ENCODE measurements around the gene ERCC1. TPM values are rescaled to one million over a fixed set of nuclear protein-coding genes. Genes with fewer than 3 reads are reported as not detected.

Gene ERCC1
- total RNA-seq, 3 donors from 2014 or later (not counting 1 experiment from before 2014, with no cell fraction given): 46.8 to 55.2 (median 48.2) TPM

DNA sequence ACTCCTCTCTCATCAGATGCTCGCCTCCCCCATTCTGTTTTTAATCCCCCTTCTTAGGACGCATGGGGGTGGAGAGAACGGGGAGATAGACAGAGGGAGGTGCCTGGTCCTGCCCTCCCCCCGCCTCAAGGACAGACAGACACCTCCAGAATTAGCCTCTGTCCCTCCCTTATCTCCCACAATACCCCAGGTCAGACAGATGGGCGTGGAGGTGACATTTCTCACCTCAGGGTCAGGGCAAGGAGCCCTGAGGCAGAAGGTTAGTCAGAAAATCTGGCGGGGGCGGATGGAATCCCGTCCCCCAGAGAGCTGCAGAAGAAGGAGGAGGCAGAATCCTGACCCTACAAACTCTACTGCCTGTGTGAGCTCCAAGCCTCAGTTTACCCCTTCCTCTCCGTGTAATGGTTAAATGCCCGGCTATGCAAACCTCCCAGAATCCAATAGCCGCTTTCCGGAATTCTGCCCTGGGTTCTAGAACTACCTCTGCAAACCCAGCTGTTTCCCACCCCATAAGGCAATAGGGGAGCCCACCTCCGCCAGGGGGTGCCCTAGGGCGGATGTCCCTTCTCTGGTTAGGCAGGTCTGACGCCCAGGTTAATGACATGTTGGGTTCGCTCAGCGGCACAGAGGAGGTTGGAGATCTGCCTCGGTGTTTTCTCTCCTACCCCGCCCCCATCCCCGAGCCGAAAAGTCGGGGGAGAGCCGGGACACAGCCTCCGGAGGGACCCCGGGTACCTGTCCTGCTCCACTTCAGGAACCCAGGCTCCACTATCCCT is 19.7 kb downstream of the ERCC1 start:
- Histone ChIP-seq H3K4me1 (ENCODE audit: control insufficient read depth, insufficient read depth, low read length) (peaks cover 35% of the 10 kb centered on the region), H3K9me3 (ENCODE audit: control insufficient read depth, insufficient read depth, low read length) (no peaks in the 10 kb centered on the region), H3K36me3 (ENCODE audit: control insufficient read depth, insufficient read depth, low read length) (no peaks in the 10 kb centered on the region), H3K27ac (ENCODE audit: low read length) (no peak overlapping the region), H3K27me3 (ENCODE audit: control insufficient read depth, insufficient read depth, low read length) (peaks cover 25% of the 10 kb centered on the region), H3K4me3 (ENCODE audit: low read length) (no peak overlapping the region)
- whole genome bisulfite sequencing (ENCODE audit: insufficient coverage): 24% methylated on average over 24 of the region's 25 CpGs
- intact Hi-C loops (cut with micrococcal nuclease): loop anchor here (2.0 to 10.0 kb wide), 2 partner anchors 75 to 241 kb away; no protein-coding TSS in a partner anchor
- TF ChIP-seq, protein P1, sequence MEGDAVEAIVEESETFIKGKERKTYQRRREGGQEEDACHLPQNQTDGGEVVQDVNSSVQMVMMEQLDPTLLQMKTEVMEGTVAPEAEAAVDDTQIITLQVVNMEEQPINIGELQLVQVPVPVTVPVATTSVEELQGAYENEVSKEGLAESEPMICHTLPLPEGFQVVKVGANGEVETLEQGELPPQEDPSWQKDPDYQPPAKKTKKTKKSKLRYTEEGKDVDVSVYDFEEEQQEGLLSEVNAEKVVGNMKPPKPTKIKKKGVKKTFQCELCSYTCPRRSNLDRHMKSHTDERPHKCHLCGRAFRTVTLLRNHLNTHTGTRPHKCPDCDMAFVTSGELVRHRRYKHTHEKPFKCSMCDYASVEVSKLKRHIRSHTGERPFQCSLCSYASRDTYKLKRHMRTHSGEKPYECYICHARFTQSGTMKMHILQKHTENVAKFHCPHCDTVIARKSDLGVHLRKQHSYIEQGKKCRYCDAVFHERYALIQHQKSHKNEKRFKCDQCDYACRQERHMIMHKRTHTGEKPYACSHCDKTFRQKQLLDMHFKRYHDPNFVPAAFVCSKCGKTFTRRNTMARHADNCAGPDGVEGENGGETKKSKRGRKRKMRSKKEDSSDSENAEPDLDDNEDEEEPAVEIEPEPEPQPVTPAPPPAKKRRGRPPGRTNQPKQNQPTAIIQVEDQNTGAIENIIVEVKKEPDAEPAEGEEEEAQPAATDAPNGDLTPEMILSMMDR (IDR thresholded peaks at IDR 0.05): peak; percentile 54
- H3K36me3 Mint-ChIP-seq: no peaks in the 10 kb centered on the region
- H3K27ac Mint-ChIP-seq: peak overlapping the region; percentile 43 to 86
- peak overlapping the region; percentile 97 for H3K4me3 Mint-ChIP-seq
- H3K9me3 Mint-ChIP-seq: no peaks in the 10 kb centered on the region
- DNase-seq (peak; percentile 62 to 76), ATAC-seq (peak in 2 of 3 donors; percentile 16 to 22)
- peaks cover 33 to 37% of the 10 kb centered on the region in 2 donors for H3K4me1 Mint-ChIP-seq
- H3K27me3 Mint-ChIP-seq (ENCODE audit: low read depth in 2 of 2): peaks cover 10 to 14% of the 10 kb centered on the region in 2 donors

DNA sequence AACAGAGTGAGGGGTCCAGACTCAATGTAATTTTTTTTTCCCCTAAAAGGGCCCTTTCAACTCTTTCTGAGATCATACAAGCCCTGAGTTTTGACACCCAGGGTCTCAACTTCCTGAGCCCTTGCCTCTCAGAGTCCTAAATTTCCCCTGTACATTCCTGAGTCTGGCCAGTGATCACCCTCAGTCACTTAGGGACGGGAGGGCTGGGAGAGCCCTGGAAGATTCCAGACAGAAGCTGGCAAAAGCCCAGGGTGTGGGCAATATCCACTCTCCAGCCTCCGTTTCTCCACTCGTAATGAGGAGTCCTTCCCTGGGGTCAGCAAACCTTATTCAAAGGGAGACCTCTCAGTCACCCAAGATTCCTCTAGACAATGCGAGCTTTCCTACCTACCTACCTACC is 20.4 kb downstream of the ERCC1 start:
- peaks cover 38 to 41% of the 10 kb centered on the region in 2 donors for H3K4me1 Mint-ChIP-seq
- H3K4me3 ChIP-seq (ENCODE audit: low read length): no peak overlapping the region
- no peak overlapping the region for H3K4me3 Mint-ChIP-seq
- ATAC-seq (no peak), DNase-seq (no peak)
- H3K9me3 ChIP-seq (ENCODE audit: control insufficient read depth, insufficient read depth, low read length): no peaks in the 10 kb centered on the region
- H3K36me3 Mint-ChIP-seq: no peaks in the 10 kb centered on the region
- H3K4me1 ChIP-seq (ENCODE audit: control insufficient read depth, insufficient read depth, low read length): peaks cover 40% of the 10 kb centered on the region
- H3K9me3 Mint-ChIP-seq: no peaks in the 10 kb centered on the region
- TF ChIP-seq, protein P1 (IDR thresholded peaks at IDR 0.05): no peak
- no peaks in the 10 kb centered on the region for H3K36me3 ChIP-seq (ENCODE audit: control insufficient read depth, insufficient read depth, low read length)
- intact Hi-C loops (cut with micrococcal nuclease): loop anchor here (10.0 kb wide), 1 partner anchor 242 kb away; no protein-coding TSS in a partner anchor
- WGBS (ENCODE audit: insufficient coverage): 92% methylated on average over 4 of the region's 4 CpGs
- no peak overlapping the region for H3K27ac ChIP-seq (ENCODE audit: low read length)
- H3K27me3 Mint-ChIP-seq (ENCODE audit: low read depth in 2 of 2): peaks cover 15 to 19% of the 10 kb centered on the region in 2 donors
- peak overlapping the region in 1 of 2 donors; percentile 86 for H3K27ac Mint-ChIP-seq
- H3K27me3 ChIP-seq (ENCODE audit: control insufficient read depth, insufficient read depth, low read length): peaks cover 25% of the 10 kb centered on the region

DNA sequence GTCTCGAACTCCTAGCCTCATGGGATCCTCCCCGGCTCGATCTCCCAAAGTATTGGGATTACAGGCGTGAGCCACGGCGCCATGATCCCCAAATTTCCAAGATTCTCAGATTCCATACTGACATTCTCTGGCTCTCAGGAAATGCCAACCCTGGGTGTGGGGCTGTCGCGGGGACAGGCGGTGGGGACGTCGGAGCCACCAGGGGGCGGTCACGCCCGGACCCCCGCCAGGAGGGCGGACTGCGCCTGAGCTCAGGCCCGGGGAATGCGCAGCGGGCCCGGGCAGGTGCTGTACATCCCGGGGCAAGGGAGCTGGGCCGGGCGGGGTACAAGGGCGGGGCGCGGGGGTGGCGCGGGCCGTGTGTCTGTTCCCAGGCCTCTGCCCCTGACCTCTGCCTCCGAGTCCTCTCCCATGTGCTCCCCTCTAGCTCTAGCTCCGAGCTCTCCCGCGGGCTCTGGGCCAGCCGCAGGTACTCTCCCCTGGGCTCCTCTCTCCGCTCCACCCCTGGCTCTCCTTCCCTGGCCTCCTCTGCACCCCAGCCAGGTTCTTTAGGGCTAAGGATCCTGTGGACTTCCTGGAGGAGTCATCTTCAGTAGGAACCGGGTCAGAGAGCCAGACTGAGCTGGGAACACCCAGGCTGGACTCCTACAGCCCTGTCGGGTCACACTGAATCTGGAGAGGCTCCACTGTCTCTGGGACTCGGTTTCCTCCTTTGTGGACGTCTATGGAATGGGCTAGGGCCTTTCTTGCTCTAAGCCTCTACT is 21.2 kb downstream of the ERCC1 start:
- ATAC-seq: no peak
- peaks cover 43% of the 10 kb centered on the region for H3K4me1 ChIP-seq (ENCODE audit: control insufficient read depth, insufficient read depth, low read length)
- TF ChIP-seq, protein P1 (IDR thresholded peaks at IDR 0.05): peak; percentile 32
- H3K4me3 ChIP-seq (ENCODE audit: low read length): no peak overlapping the region
- Mint-ChIP-seq H3K4me1 (peaks cover 39 to 43% of the 10 kb centered on the region in 2 donors), H3K4me3 (no peak overlapping the region), H3K27me3 (ENCODE audit: low read depth in 2 of 2) (peaks cover 19 to 24% of the 10 kb centered on the region in 2 donors), H3K36me3 (no peaks in the 10 kb centered on the region), H3K27ac (no peak overlapping the region), H3K9me3 (no peaks in the 10 kb centered on the region)
- no peaks in the 10 kb centered on the region for H3K9me3 ChIP-seq (ENCODE audit: control insufficient read depth, insufficient read depth, low read length)
- DNase-seq: peak in 1 of 2 donors; percentile 65
- no peaks in the 10 kb centered on the region for H3K36me3 ChIP-seq (ENCODE audit: control insufficient read depth, insufficient read depth, low read length)
- peaks cover 26% of the 10 kb centered on the region for H3K27me3 ChIP-seq (ENCODE audit: control insufficient read depth, insufficient read depth, low read length)
- WGBS (ENCODE audit: insufficient coverage): 26% methylated on average over 40 of the region's 40 CpGs
- intact Hi-C loops (cut with micrococcal nuclease): loop anchor here (10.0 kb wide), 1 partner anchor 242 kb away; no protein-coding TSS in a partner anchor
- no peak overlapping the region for H3K27ac ChIP-seq (ENCODE audit: low read length)
